Amniotic stem cell (primary cell): ENCODE measurements around the gene NUFIP2.
"Not testable (repeated sequence)": the region's sequence is repeated elsewhere in the genome, so short reads cannot be mapped to it uniquely, and the experiment has no call there.

Experiments used
- DNase-seq: peaks from one replicate; lab custom pipeline; 2025; lab: John Stamatoyannopoulos, UW

The NUFIP2 gene

GRCh38 chr17:29278692-29279091 lies 15.3 kb downstream of the NUFIP2 start:
- no peak for DNase-seq

- no peak for DNase-seq
Observed at GRCh38 chr17:29273924-29274323, 20.0 kb downstream of the NUFIP2 start.

GRCh38 chr17:29271980-29272379 lies 22.0 kb downstream of the NUFIP2 start:
- DNase-seq = not testable (repeated sequence)

- DNase-seq = no peak
Observed at GRCh38 chr17:29263916-29264315, 30.0 kb downstream of the NUFIP2 start.

GRCh38 chr17:29257756-29258155 lies 36.2 kb downstream of the NUFIP2 start:
- DNase-seq = no peak

- no peak for DNase-seq
Observed at GRCh38 chr17:29256735-29257466, 37.0 kb downstream of the NUFIP2 start.

GRCh38 chr17:29255926-29256522 lies 37.9 kb downstream of the NUFIP2 start:
- DNase-seq = no peak

GRCh38 chr17:29253037-29253436 lies 40.9 kb downstream of the NUFIP2 start:
- DNase-seq = no peak

- no peak for DNase-seq
Observed at GRCh38 chr17:29252101-29252791, 41.7 kb downstream of the NUFIP2 start.

GRCh38 chr17:29251184-29251583 lies 42.8 kb downstream of the NUFIP2 start:
- no peak for DNase-seq

GRCh38 chr17:29250666-29251065 lies 43.3 kb downstream of the NUFIP2 start:
- no peak for DNase-seq

- no peak for DNase-seq
Observed at GRCh38 chr17:29248845-29249244, 45.1 kb downstream of the NUFIP2 start.

GRCh38 chr17:29247219-29247618 lies 46.7 kb downstream of the NUFIP2 start:
- DNase-seq = no peak

GRCh38 chr17:29246628-29247027 lies 47.3 kb downstream of the NUFIP2 start, which contains the start of gene CRYBA1:
TSS of gene CRYBA1 (plus strand) at chr17:29246859. CDS start at chr17:29246864, 5 bp downstream.
- no peak for DNase-seq

GRCh38 chr17:29245401-29245800 lies 48.5 kb downstream of the NUFIP2 start:
- no peak for DNase-seq

GRCh38 chr17:29243792-29244191 lies 50.2 kb downstream of the NUFIP2 start:
- no peak for DNase-seq

GRCh38 chr17:29242790-29243189 lies 51.2 kb downstream of the NUFIP2 start:
- no peak for DNase-seq

- no peak for DNase-seq
Observed at GRCh38 chr17:29242051-29242450, 51.9 kb downstream of the NUFIP2 start.

GRCh38 chr17:29240968-29241963 lies 52.7 kb downstream of the NUFIP2 start:
- DNase-seq = peak; percentile 92

GRCh38 chr17:29240477-29240876 lies 53.5 kb downstream of the NUFIP2 start:
- DNase-seq = no peak

- DNase-seq = no peak
Observed at GRCh38 chr17:29238133-29238850, 55.7 kb downstream of the NUFIP2 start.
